MM.1S (cell line): ENCODE results near the gene CSF1R.

ENCODE experiments used
- DNase-seq: peaks from one replicate; pipeline ENCODE4 v3.0.0-alpha.2; 2015
- H2AFZ ChIP-seq: fragments of 300-600 bp; sonication (generic); 2 replicates; pipeline ENCODE4 v1.6.0; 2016; ENCODE audit warnings: antibody characterized with exemption, low read length
- H3F3A ChIP-seq: fragments of 300-600 bp; sonication (generic); 2 replicates; pipeline ENCODE4 v1.6.1; 2016; ENCODE audit warnings: mild to moderate bottlenecking, antibody characterized with exemption, low read length, moderate library complexity, mixed read lengths; ENCODE audit not compliant: insufficient read depth
- H3K27ac ChIP-seq: fragments of 300-600 bp; sonication (generic); 2 replicates; pipeline ENCODE4 v1.5.1; 2016; ENCODE audit warnings: mild to moderate bottlenecking, low read length
- H3K27me3 ChIP-seq: fragments of 300-600 bp; sonication (generic); replicated peaks from 2 replicates; pipeline ENCODE4 v1.6.0; 2016; ENCODE audit warnings: low read length; ENCODE audit not compliant: insufficient read depth
- H3K36me3 ChIP-seq: fragments of 300-600 bp; sonication (generic); replicated peaks from 2 replicates; pipeline ENCODE4 v1.6.1; 2016; ENCODE audit warnings: mild to moderate bottlenecking, low read length, mixed read lengths; ENCODE audit not compliant: insufficient read depth
- H3K4me1 ChIP-seq: fragments of 300-600 bp; sonication (generic); 2 replicates; pipeline ENCODE4 v1.6.1; 2016; ENCODE audit warnings: low read length, mixed read lengths
- H3K4me2 ChIP-seq: fragments of 300-600 bp; sonication (generic); 2 replicates; pipeline ENCODE4 v1.6.0; 2016; ENCODE audit warnings: low read depth, low read length
- H3K4me3 ChIP-seq: fragments of 300-600 bp; sonication (generic); 2 replicates; pipeline ENCODE4 v1.5.1; 2016; ENCODE audit warnings: low read length, mixed read lengths
- H3K79me2 ChIP-seq: fragments of 300-600 bp; sonication (generic); 2 replicates; pipeline ENCODE4 v1.6.1; 2016; ENCODE audit warnings: mixed run types, low read length, mixed read lengths
- H3K9ac ChIP-seq: fragments of 300-600 bp; sonication (generic); 2 replicates; pipeline ENCODE4 v1.6.1; 2016; ENCODE audit warnings: low read length, mixed read lengths
- H3K9me2 ChIP-seq: fragments of 300-600 bp; sonication (generic); replicated peaks from 2 replicates; pipeline ENCODE4 v1.6.1; 2016; ENCODE audit warnings: mild to moderate bottlenecking, low read length, mixed read lengths; ENCODE audit not compliant: insufficient read depth
- H3K9me3 ChIP-seq: fragments of 300-600 bp; sonication (generic); replicated peaks from 2 replicates; pipeline ENCODE4 v1.6.1; 2016; ENCODE audit warnings: mild to moderate bottlenecking, low read length, mixed read lengths; ENCODE audit not compliant: insufficient read depth
- H4K20me1 ChIP-seq: fragments of 300-600 bp; sonication (generic); 2 replicates; pipeline ENCODE4 v1.6.1; 2016; ENCODE audit warnings: mild to moderate bottlenecking, low read length, moderate library complexity, mixed read lengths; ENCODE audit not compliant: insufficient read depth
- EZH2 ChIP-seq: fragments of 300-600 bp; sonication (generic); optimal IDR thresholded peaks from 2 replicates; pipeline ENCODE3; 2017; ENCODE audit warnings: low read depth, mild to moderate bottlenecking, antibody characterized with exemption, low read length, mixed read lengths
- EZH2phosphoT487 ChIP-seq: fragments of 300-600 bp; sonication (generic); IDR thresholded peaks from 2 replicates; pipeline ENCODE4 v1.6.1; 2018; ENCODE audit warnings: antibody characterized with exemption, low read length
- TF ChIP-seq, protein P1 (sequence below): fragments of 300-600 bp; sonication (generic); IDR thresholded peaks from 2 replicates; pipeline ENCODE4 v1.5.1; 2016; ENCODE audit warnings: antibody characterized with exemption, low read length, mixed read lengths

The CSF1R gene

DNA sequence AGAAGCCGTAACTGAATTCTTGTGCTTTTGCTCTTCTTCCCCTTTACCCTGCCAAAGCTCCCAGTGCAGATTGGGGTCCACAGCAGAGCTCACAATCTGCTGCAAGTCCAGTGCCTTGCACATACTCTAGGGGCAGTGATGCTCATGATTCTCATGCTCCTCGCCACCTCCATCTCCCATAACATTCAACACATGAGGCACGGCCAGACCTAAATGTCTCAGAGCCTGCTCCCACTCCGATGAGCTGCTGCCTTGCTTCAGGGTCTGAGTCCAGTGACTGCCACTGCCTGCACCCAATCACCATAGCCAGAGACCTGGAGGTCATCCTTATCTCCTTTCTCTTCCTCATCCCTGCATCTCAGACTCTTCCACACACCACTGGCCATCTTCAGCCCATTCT is 10.5 kb downstream of the CSF1R start:
- Histone ChIP-seq H3K4me3 (no peak overlapping the region), H2AFZ (no peak overlapping the region), H3K4me2 (no peak overlapping the region), H3K4me1 (no peaks in the 10 kb centered on the region), H4K20me1 (no peaks in the 10 kb centered on the region), H3F3A (no peaks in the 10 kb centered on the region), H3K27me3 (no peaks in the 10 kb centered on the region), H3K9me3 (no peaks in the 10 kb centered on the region), H3K9me2 (no peaks in the 10 kb centered on the region), H3K79me2 (no peaks in the 10 kb centered on the region), H3K9ac (no peak overlapping the region), H3K27ac (no peak overlapping the region), H3K36me3 (no peaks in the 10 kb centered on the region)
- no peak for TF ChIP-seq EZH2
- no peak for TF ChIP-seq EZH2phosphoT487
- TF ChIP-seq, protein P1, sequence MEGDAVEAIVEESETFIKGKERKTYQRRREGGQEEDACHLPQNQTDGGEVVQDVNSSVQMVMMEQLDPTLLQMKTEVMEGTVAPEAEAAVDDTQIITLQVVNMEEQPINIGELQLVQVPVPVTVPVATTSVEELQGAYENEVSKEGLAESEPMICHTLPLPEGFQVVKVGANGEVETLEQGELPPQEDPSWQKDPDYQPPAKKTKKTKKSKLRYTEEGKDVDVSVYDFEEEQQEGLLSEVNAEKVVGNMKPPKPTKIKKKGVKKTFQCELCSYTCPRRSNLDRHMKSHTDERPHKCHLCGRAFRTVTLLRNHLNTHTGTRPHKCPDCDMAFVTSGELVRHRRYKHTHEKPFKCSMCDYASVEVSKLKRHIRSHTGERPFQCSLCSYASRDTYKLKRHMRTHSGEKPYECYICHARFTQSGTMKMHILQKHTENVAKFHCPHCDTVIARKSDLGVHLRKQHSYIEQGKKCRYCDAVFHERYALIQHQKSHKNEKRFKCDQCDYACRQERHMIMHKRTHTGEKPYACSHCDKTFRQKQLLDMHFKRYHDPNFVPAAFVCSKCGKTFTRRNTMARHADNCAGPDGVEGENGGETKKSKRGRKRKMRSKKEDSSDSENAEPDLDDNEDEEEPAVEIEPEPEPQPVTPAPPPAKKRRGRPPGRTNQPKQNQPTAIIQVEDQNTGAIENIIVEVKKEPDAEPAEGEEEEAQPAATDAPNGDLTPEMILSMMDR, result no peak
- DNase-seq, result no peak

DNA sequence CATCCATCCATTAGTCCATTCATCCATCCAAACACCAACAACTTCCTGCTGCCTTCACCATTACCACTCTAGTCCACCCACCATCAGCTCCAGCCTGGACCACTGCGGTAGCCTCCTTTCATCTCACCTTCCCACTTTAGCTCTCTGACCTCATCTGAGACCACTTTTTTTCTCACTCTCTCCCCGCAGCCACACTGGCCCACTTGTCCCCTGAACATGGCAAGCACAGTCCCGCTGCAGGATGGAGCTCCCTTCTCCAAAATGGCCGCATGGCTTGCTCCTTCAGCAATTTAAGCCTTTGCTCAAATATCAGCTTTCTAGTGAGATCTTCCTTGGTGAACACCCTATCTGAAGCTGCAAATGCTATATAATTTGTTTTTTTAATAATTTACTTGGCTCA is 11.1 kb downstream of the CSF1R start:
- DNase-seq, result no peak
- H3K4me2 ChIP-seq, result no peak overlapping the region

DNA sequence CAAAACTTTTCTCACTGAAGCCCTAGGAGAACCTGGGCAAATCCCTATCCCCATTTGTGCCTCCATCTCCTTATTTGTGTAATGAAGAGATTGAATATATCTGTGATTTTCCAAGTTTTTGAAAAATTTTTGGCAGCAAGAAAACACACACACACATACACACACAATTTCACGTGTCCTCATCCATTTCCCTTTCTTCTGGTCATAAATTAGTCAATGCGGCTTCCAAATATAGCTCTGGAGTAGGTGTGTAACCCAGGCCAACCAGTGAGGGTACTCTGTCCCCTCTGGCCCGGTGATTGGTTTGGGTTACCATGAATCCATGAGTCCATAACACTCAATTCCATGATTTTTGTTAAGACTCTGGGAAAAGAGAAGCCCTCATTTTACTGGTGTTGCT is 12.7 kb downstream of the CSF1R start:
- no peaks in the 10 kb centered on the region for H3F3A ChIP-seq
- H4K20me1 ChIP-seq, result no peaks in the 10 kb centered on the region
- H3K36me3 ChIP-seq, result no peaks in the 10 kb centered on the region
- H3K4me3 ChIP-seq, result no peak overlapping the region
- no peak for DNase-seq
- no peaks in the 10 kb centered on the region for H3K79me2 ChIP-seq
- H3K4me1 ChIP-seq, result no peaks in the 10 kb centered on the region
- no peak for TF ChIP-seq EZH2
- no peak for TF ChIP-seq EZH2phosphoT487
- TF ChIP-seq, protein P1, result no peak
- H3K9me3 ChIP-seq, result no peaks in the 10 kb centered on the region
- H3K27me3 ChIP-seq, result no peaks in the 10 kb centered on the region
- H3K9me2 ChIP-seq, result no peaks in the 10 kb centered on the region
- H3K9ac ChIP-seq, result no peak overlapping the region
- H2AFZ ChIP-seq, result no peak overlapping the region
- H3K27ac ChIP-seq, result no peak overlapping the region
- no peak overlapping the region for H3K4me2 ChIP-seq

More for the DNA sequence above, 11.1 kb downstream of the CSF1R start:
- H3K27me3 ChIP-seq, result no peaks in the 10 kb centered on the region
- H3K36me3 ChIP-seq, result no peaks in the 10 kb centered on the region
- H3K9me3 ChIP-seq, result no peaks in the 10 kb centered on the region
- TF ChIP-seq EZH2phosphoT487, result no peak
- TF ChIP-seq, protein P1, result no peak
- no peak for TF ChIP-seq EZH2
- no peaks in the 10 kb centered on the region for H3K79me2 ChIP-seq
- H3K4me1 ChIP-seq, result no peaks in the 10 kb centered on the region
- no peaks in the 10 kb centered on the region for H3F3A ChIP-seq
- H3K9ac ChIP-seq, result no peak overlapping the region
- no peaks in the 10 kb centered on the region for H4K20me1 ChIP-seq
- no peaks in the 10 kb centered on the region for H3K9me2 ChIP-seq
- H2AFZ ChIP-seq, result no peak overlapping the region
- no peak overlapping the region for H3K4me3 ChIP-seq
- no peak overlapping the region for H3K27ac ChIP-seq
